Right lung (tissue), 5 donors: ENCODE data around the gene EGLN2. TPM values are rescaled to one million over a fixed set of nuclear protein-coding genes. Genes with fewer than 3 reads are reported as not detected.
"Not testable (repeated sequence)": the region's sequence is repeated elsewhere in the genome, so short reads cannot be mapped to it uniquely, and the experiment has no call there.

Experiments
- DNase-seq, 2 donors: peaks; one replicate each; pipeline ENCODE4 v3.0.0-alpha.2; 2013
- polyA plus RNA-seq, 5 donors: library from polyadenylated mRNA; unstranded; fragments of 120-200 nt; gene quantifications; one replicate each; pipeline versions ENCODE4 v1.2.1 to v1.2.3, GENCODE V29; 2013; ENCODE audit warnings: inconsistent platforms in 1 of 5, low replicate concordance in 1 of 5; ENCODE audit not compliant: insufficient read length in 5 of 5, insufficient read depth in 1 of 5

The EGLN2 gene
- polyA plus RNA-seq, 5 donors = 54.8 to 91.0 (median 67.7) TPM

GRCh38 chr19:40774916-40775631, 23.9 kb upstream of the EGLN2 start, which contains the start of gene MIA:
MIA (plus strand) TSS chr19:40775521; CDS start chr19:40775543, 22 bp downstream.
- DNase-seq = no peak

GRCh38 chr19:40775632-40776022, 23.4 kb upstream of the EGLN2 start:
- no peak for DNase-seq

GRCh38 chr19:40776364-40776763, 22.6 kb upstream of the EGLN2 start:
- DNase-seq = no peak

- peak; percentile 87 to 91 for DNase-seq
Measured at GRCh38 chr19:40776932-40777644, 21.9 kb upstream of the EGLN2 start.

GRCh38 chr19:40777645-40777936, 21.4 kb upstream of the EGLN2 start:
- no peak for DNase-seq

GRCh38 chr19:40777937-40778705, 20.9 kb upstream of the EGLN2 start, which contains the start of gene RAB4B:
RAB4B (plus strand) TSS chr19:40778247; CDS start chr19:40778376, 129 bp downstream.
- peak; percentile 100 for DNase-seq

- no peak for DNase-seq
Measured at GRCh38 chr19:40778706-40779284, 20.2 kb upstream of the EGLN2 start.

GRCh38 chr19:40780582-40780981, 18.4 kb upstream of the EGLN2 start:
- DNase-seq = no peak

GRCh38 chr19:40781140-40781539, 17.9 kb upstream of the EGLN2 start:
- DNase-seq = no peak

GRCh38 chr19:40783711-40784110, 15.3 kb upstream of the EGLN2 start:
- no peak for DNase-seq

GRCh38 chr19:40784146-40784545, 14.8 kb upstream of the EGLN2 start:
- not testable (repeated sequence) for DNase-seq

- no peak for DNase-seq
Measured at GRCh38 chr19:40785526-40785925, 13.5 kb upstream of the EGLN2 start.

- no peak for DNase-seq
Measured at GRCh38 chr19:40786060-40787037, 12.6 kb upstream of the EGLN2 start.

- no peak for DNase-seq
Measured at GRCh38 chr19:40791349-40791748, 7.6 kb upstream of the EGLN2 start.

GRCh38 chr19:40791996-40792395, 7.0 kb upstream of the EGLN2 start:
- DNase-seq = no peak

GRCh38 chr19:40797166-40797962, 1.6 kb upstream of the EGLN2 start:
- DNase-seq = no peak

- peak in 1 of 2 donors; percentile 31 for DNase-seq
Measured at GRCh38 chr19:40797963-40798682, 868 bp upstream of the EGLN2 start.

GRCh38 chr19:40799558-40800338, 757 bp downstream of the EGLN2 start:
- peak in 1 of 2 donors; percentile 48 for DNase-seq
